Endothelial cell of umbilical vein (primary cell): ENCODE measurements around the gene S100A4. TPM values are rescaled to one million over a fixed set of nuclear protein-coding genes. Genes with fewer than 3 reads are reported as not detected.

Experiments used
- BruUV-seq: library from RNA; stranded (reverse); fragments of 400-500 nt; replicated peaks from 2 replicates; lab custom pipeline; 2021; lab: Mats Ljungman, UMichigan
- CTCF ChIA-PET: fragments of 300-600, 350-600 bp; sonication (Branson Sonifier 250); formaldehyde crosslinking; loops from one replicate; lab custom pipeline; 2021; ENCODE audit warnings: antibody characterized with exemption, inconsistent platforms; lab: Charles Lee
- POLR2A ChIA-PET: fragments of 300-600, 350-600 bp; sonication (Branson Sonifier 250); formaldehyde crosslinking; loops from one replicate; lab custom pipeline; 2021; ENCODE audit warnings: antibody characterized with exemption, inconsistent platforms; lab: Charles Lee
- DNase-seq: peaks from one replicate; pipeline ENCODE4 v3.0.0-alpha.2; 2011; ENCODE audit warnings: low read depth, low spot score
- FAIRE-seq: peaks from 2 replicates; lab custom pipeline; 2011; peaks lifted over from hg19 to GRCh38; lab: Jason Lieb, UNC
- H2AFZ ChIP-seq: 2 replicates; pipeline ENCODE4 v1.6.0; 2012; ENCODE audit warnings: low read depth, low read length, control low read depth, inconsistent platforms
- H3K27ac ChIP-seq: 2 replicates; pipeline ENCODE4 v1.5.1; 2011; ENCODE audit warnings: low read depth, mild to moderate bottlenecking, control low read depth, low read length, moderate library complexity; ENCODE audit not compliant: insufficient read depth
- H3K27me3 ChIP-seq, 2 experiments: 2 replicates each; pipeline versions ENCODE4 v1.6.0 to v1.6.1; 2011; ENCODE audit warnings: low read length in 2 of 2, mixed read lengths in 1 of 2; ENCODE audit not compliant: control insufficient read depth in 2 of 2, insufficient read depth in 2 of 2
- H3K36me3 ChIP-seq, 2 experiments: 2 replicates in 1 of 2; 3 replicates in 1 of 2; pipeline ENCODE4 v1.5.1; 2011; ENCODE audit warnings: low read length in 2 of 2, mild to moderate bottlenecking in 1 of 2, moderate library complexity in 1 of 2; ENCODE audit not compliant: control insufficient read depth in 2 of 2, insufficient read depth in 2 of 2; ENCODE audit errors: extremely low read depth in 1 of 2
- H3K4me1 ChIP-seq: 3 replicates; pipeline ENCODE4 v1.5.1; 2011; ENCODE audit warnings: mild to moderate bottlenecking, low read length; ENCODE audit not compliant: control insufficient read depth, insufficient read depth; ENCODE audit errors: extremely low read depth
- H3K4me2 ChIP-seq: 2 replicates; pipeline ENCODE4 v1.6.1; 2011; ENCODE audit warnings: low read length, control low read depth, mixed read lengths; ENCODE audit not compliant: insufficient read depth
- H3K4me3 ChIP-seq, 3 experiments: fragments of 200-600 bp in 1 of 3; sonication (generic), shearing (Covaris generic) in 1 of 3; replicated peaks in 1 of 3; 2 replicates each; pipeline ENCODE4 v1.5.1; 2011 to 2016; ENCODE audit warnings: control low read depth in 3 of 3, low read length in 3 of 3, mild to moderate bottlenecking in 2 of 3, inconsistent platforms in 1 of 3, low read depth in 1 of 3, moderate library complexity in 1 of 3; ENCODE audit not compliant: insufficient read depth in 1 of 3
- H3K79me2 ChIP-seq: 2 replicates; pipeline ENCODE4 v1.6.0; 2012; ENCODE audit warnings: low read length, inconsistent platforms; ENCODE audit not compliant: control insufficient read depth, insufficient read depth
- H3K9ac ChIP-seq: replicated peaks from 2 replicates; pipeline ENCODE3; 2011; ENCODE audit warnings: low read length, control low read depth; ENCODE audit not compliant: insufficient read depth; ENCODE audit errors: extremely low read depth
- H3K9me1 ChIP-seq: replicated peaks from 3 replicates; pipeline ENCODE4 v1.6.0; 2011; ENCODE audit warnings: mild to moderate bottlenecking, low read length; ENCODE audit not compliant: control insufficient read depth, insufficient read depth; ENCODE audit errors: extremely low read depth
- H3K9me3 ChIP-seq: replicated peaks from 2 replicates; pipeline ENCODE4 v1.5.1; 2012; ENCODE audit warnings: low read length, inconsistent platforms; ENCODE audit not compliant: control insufficient read depth, insufficient read depth
- H4K20me1 ChIP-seq: replicated peaks from 2 replicates; pipeline ENCODE3; 2011; ENCODE audit warnings: mild to moderate bottlenecking, low read length; ENCODE audit not compliant: control insufficient read depth, insufficient read depth; ENCODE audit errors: extremely low read depth
- EZH2 ChIP-seq: IDR thresholded peaks from 2 replicates; pipeline ENCODE4 v1.6.1; 2012; ENCODE audit warnings: borderline replicate concordance, low read depth, mild to moderate bottlenecking, moderate library complexity, low read length, inconsistent platforms; ENCODE audit not compliant: severe bottlenecking
- FOS ChIP-seq: IDR thresholded peaks from 2 replicates; pipeline ENCODE4 v1.6.1; 2011; ENCODE audit warnings: mild to moderate bottlenecking, low read length, moderate library complexity, borderline replicate concordance; ENCODE audit not compliant: insufficient read depth
- GATA2 ChIP-seq: IDR thresholded peaks from 2 replicates; pipeline ENCODE4 v1.7.0; 2011; ENCODE audit warnings: low read depth, mild to moderate bottlenecking, moderate library complexity, mixed read lengths, low read length; ENCODE audit not compliant: insufficient read length, insufficient read depth
- JUN ChIP-seq: IDR thresholded peaks from 2 replicates; pipeline ENCODE4 v1.6.1; 2011; ENCODE audit warnings: borderline replicate concordance, low read depth; ENCODE audit not compliant: insufficient read length, insufficient read depth
- MAX ChIP-seq: IDR thresholded peaks from 2 replicates; pipeline ENCODE4 v1.6.1; 2011; ENCODE audit not compliant: insufficient read depth, insufficient read length
- MYC ChIP-seq: IDR thresholded peaks from one replicate; pipeline ENCODE4 v1.6.1; 2011; ENCODE audit warnings: mild to moderate bottlenecking, low read depth, low read length
- POLR2A ChIP-seq: IDR thresholded peaks from 2 replicates; pipeline ENCODE4 v1.6.1; 2012; ENCODE audit warnings: low read depth, mild to moderate bottlenecking, control low read depth, low read length
- POLR2AphosphoS5 ChIP-seq: IDR thresholded peaks from 2 replicates; pipeline ENCODE4 v1.6.1; 2012; ENCODE audit warnings: low read depth, mild to moderate bottlenecking, control low read depth, low read length, moderate library complexity; ENCODE audit not compliant: insufficient read depth
- dilution Hi-C: fragments of 300-500 bp; cut with MboI; formaldehyde crosslinking; loops from one replicate; pipeline ENCODE4 v1.15.0; 2019; ENCODE audit warnings: low sequenced_read_pairs; ENCODE audit not compliant: extremely low pct_ligation_motif_present
- intact Hi-C: fragments of 100-400 bp; cut with micrococcal nuclease; formaldehyde crosslinking; loops from one replicate; pipeline ENCODE4 v1.10.0; 2022
- polyA plus RNA-seq, 4 experiments: library from polyadenylated mRNA; depleted of rRNA in 3 of 4; stranded (reverse) in 3 of 4; unstranded in 1 of 4; fragments of >200 nt; gene quantifications; 2 replicates each; pipeline versions ENCODE4 v1.2.1 to v1.2.3, GENCODE V29; 2011 to 2012; ENCODE audit warnings: missing spikeins in 1 of 4
- total RNA-seq: library from RNA; stranded (reverse); gene quantifications from 2 replicates; pipeline ENCODE4 v1.2.3, GENCODE V29; 2021
- TF ChIP-seq, protein P1 (sequence below), 2 donors: IDR thresholded peaks; 1 replicate in 1 of 2; 2 replicates in 1 of 2; pipeline ENCODE4 v1.5.1; 2011; ENCODE audit warnings: low read length in 2 of 2, mild to moderate bottlenecking in 2 of 2, moderate library complexity in 2 of 2, control low read depth in 1 of 2, inconsistent platforms in 1 of 2, low read depth in 1 of 2; ENCODE audit not compliant: insufficient read depth in 1 of 2; ENCODE audit errors: extremely low read depth in 1 of 2

Gene S100A4
- total and polyA plus RNA-seq, 2 donors (not counting 3 experiments of a cell fraction or from before 2014, with no cell fraction given), result 1.1 TPM; not detected in 1

- H3K36me3 ChIP-seq, result no peaks in the 10 kb centered on the region
- DNase-seq (no peak), FAIRE-seq (no peak)
- dilution Hi-C loops (no loop called here), intact Hi-C loops (no loop called here)
- no peaks in the 10 kb centered on the region for H3K9me1 ChIP-seq
- H3K27ac ChIP-seq, result no peak overlapping the region
- no peaks in the 10 kb centered on the region for H3K9me3 ChIP-seq
- H3K4me3 ChIP-seq, result no peak overlapping the region
- no peak overlapping the region for H2AFZ ChIP-seq
- H3K9ac ChIP-seq, result no peak overlapping the region
- H3K27me3 ChIP-seq, result no peaks in the 10 kb centered on the region
- TF ChIP-seq POLR2A (no peak), FOS (no peak), EZH2 (no peak), JUN (no peak), MYC (no peak), MAX (no peak), POLR2AphosphoS5 (no peak), GATA2 (no peak)
- TF ChIP-seq, protein P1, sequence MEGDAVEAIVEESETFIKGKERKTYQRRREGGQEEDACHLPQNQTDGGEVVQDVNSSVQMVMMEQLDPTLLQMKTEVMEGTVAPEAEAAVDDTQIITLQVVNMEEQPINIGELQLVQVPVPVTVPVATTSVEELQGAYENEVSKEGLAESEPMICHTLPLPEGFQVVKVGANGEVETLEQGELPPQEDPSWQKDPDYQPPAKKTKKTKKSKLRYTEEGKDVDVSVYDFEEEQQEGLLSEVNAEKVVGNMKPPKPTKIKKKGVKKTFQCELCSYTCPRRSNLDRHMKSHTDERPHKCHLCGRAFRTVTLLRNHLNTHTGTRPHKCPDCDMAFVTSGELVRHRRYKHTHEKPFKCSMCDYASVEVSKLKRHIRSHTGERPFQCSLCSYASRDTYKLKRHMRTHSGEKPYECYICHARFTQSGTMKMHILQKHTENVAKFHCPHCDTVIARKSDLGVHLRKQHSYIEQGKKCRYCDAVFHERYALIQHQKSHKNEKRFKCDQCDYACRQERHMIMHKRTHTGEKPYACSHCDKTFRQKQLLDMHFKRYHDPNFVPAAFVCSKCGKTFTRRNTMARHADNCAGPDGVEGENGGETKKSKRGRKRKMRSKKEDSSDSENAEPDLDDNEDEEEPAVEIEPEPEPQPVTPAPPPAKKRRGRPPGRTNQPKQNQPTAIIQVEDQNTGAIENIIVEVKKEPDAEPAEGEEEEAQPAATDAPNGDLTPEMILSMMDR (IDR thresholded peaks at IDR 0.05; ENCODE audit: extremely low read depth in 1 of 2, insufficient read depth in 1 of 2, low read depth in 1 of 2, low read length in 2 of 2), result no peak
- no peaks in the 10 kb centered on the region for H4K20me1 ChIP-seq
- POLR2A ChIA-PET, result interaction anchor here (1.1 kb wide), 1 partner anchor 40 kb away, joined by 3 read pairs; no protein-coding TSS in a partner anchor
- H3K4me2 ChIP-seq, result no peak overlapping the region
- CTCF ChIA-PET, result interaction anchor here (2.2 kb wide), 1 partner anchor 45 kb away, joined by 10 read pairs; no protein-coding TSS in a partner anchor
- no TSS peak for BruUV-seq
- H3K79me2 ChIP-seq, result no peaks in the 10 kb centered on the region
- peaks cover 11% of the 10 kb centered on the region for H3K4me1 ChIP-seq
These were observed 18.5 kb downstream of the S100A4 start for GRCh38 chr1:153527023-153527682.
